Progenitor cell of endocrine pancreas (in vitro differentiated cells): Measurements from ENCODE around the gene PAPPA2. TPM values are rescaled to one million over a fixed set of nuclear protein-coding genes. Genes with fewer than 3 reads are reported as not detected.

Experiments used
- DNase-seq: peaks from one replicate; pipeline ENCODE4 v3.0.0; 2021; ENCODE audit warnings: low spot score; ENCODE audit not compliant: unreplicated experiment
- H3K27ac Mint-ChIP-seq: 2 replicates; pipeline ENCODE4 v1.8.0; 2021; ENCODE audit warnings: mild to moderate bottlenecking, moderate library complexity, mixed read lengths
- H3K27me3 Mint-ChIP-seq: 2 replicates; pipeline ENCODE4 v1.8.0; 2021; ENCODE audit warnings: mixed read lengths
- H3K36me3 Mint-ChIP-seq: 2 replicates; pipeline ENCODE4 v1.8.0; 2022; ENCODE audit warnings: mixed read lengths; ENCODE audit not compliant: insufficient read depth
- H3K4me1 Mint-ChIP-seq: 2 replicates; pipeline ENCODE4 v1.8.0; 2021; ENCODE audit warnings: low read depth, mixed read lengths
- H3K4me3 Mint-ChIP-seq: 2 replicates; pipeline ENCODE4 v1.8.0; 2021; ENCODE audit warnings: low read depth, mild to moderate bottlenecking, moderate library complexity, mixed read lengths
- H3K9me3 Mint-ChIP-seq: 2 replicates; pipeline ENCODE4 v1.8.0; 2021; ENCODE audit warnings: low read depth, mixed read lengths
- total RNA-seq: library from RNA; stranded (reverse); gene quantifications from 2 replicates; pipeline ENCODE4 v1.2.1, GENCODE V29; 2021
- TF ChIP-seq, protein P1 (sequence below): fragments of 200-600 bp; sonication (generic); IDR thresholded peaks from one replicate; pipeline ENCODE4 v1.5.0; 2021; ENCODE audit warnings: antibody characterized with exemption, mild to moderate bottlenecking; ENCODE audit not compliant: unreplicated experiment

PAPPA2 gene
- total RNA-seq, 1 donor from 2014 or later, result 4.1 TPM

DNA sequence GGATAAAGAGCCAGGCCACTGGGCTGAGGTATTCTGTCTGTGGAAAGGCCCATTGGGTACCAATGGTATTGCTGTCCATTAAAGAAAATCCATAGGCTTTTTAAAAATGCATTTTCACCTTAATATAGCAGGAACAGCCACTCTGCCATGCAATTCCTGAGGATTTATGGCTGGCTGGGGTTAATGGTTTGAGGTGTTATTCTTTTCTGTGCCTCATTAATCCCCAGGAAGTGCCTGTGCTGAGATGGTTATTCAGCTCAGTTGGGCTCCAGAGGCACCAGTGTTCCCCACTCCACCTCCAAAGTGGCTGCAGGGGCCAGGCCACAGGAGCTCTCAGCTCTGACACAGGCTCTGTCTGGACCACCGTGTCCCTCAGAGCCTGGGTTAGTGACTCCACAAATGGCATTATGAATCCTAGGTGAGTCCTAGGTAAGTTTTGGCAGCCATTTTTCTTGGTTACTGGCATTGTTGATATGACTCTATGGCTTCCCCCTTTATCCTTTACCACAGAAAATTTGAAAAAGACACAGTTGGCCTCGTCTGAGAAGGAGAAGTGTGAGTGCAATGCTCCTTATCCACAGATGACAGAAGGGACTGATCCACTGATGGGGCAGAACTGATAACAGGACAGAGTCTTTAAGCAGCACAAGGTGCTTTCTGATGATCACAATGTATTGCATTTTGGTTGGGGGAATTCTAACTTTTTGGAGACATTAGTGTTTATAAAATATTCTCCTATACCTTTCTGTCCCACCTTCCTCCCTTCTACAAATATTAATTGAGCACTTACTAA is 2.2 kb upstream of the PAPPA2 start:
- no peaks in the 10 kb centered on the region for H3K27me3 Mint-ChIP-seq
- no peak for DNase-seq
- H3K4me1 Mint-ChIP-seq, result no peaks in the 10 kb centered on the region
- no peaks in the 10 kb centered on the region for H3K36me3 Mint-ChIP-seq
- H3K4me3 Mint-ChIP-seq, result no peak overlapping the region
- TF ChIP-seq, protein P1, sequence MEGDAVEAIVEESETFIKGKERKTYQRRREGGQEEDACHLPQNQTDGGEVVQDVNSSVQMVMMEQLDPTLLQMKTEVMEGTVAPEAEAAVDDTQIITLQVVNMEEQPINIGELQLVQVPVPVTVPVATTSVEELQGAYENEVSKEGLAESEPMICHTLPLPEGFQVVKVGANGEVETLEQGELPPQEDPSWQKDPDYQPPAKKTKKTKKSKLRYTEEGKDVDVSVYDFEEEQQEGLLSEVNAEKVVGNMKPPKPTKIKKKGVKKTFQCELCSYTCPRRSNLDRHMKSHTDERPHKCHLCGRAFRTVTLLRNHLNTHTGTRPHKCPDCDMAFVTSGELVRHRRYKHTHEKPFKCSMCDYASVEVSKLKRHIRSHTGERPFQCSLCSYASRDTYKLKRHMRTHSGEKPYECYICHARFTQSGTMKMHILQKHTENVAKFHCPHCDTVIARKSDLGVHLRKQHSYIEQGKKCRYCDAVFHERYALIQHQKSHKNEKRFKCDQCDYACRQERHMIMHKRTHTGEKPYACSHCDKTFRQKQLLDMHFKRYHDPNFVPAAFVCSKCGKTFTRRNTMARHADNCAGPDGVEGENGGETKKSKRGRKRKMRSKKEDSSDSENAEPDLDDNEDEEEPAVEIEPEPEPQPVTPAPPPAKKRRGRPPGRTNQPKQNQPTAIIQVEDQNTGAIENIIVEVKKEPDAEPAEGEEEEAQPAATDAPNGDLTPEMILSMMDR, result no peak
- peaks cover 18% of the 10 kb centered on the region for H3K9me3 Mint-ChIP-seq
- no peak overlapping the region for H3K27ac Mint-ChIP-seq

DNA sequence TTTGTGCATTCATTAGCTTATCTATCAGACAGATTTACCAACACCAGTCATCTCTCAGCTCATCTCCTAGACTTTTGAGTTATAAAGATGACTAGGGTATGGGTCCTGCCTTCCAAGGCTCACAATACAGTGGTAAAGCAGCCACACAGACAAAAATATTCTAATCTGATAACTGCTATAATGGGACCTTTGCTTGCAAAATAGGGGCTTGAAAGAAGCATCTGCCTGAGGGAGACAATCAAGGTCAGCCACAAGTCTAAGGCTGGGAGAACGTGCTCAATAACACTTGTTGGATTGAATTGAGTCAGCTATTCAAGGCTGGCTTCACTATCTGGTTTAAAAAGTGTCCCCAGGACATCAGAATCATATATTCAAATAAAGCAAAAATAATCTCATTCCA is 1.4 kb upstream of the PAPPA2 start:
- Mint-ChIP-seq H3K9me3 (peaks cover 18% of the 10 kb centered on the region), H3K4me1 (no peaks in the 10 kb centered on the region), H3K27ac (no peak overlapping the region), H3K4me3 (no peak overlapping the region), H3K36me3 (no peaks in the 10 kb centered on the region), H3K27me3 (no peaks in the 10 kb centered on the region)
- DNase-seq, result no peak
- TF ChIP-seq, protein P1, result no peak

DNA sequence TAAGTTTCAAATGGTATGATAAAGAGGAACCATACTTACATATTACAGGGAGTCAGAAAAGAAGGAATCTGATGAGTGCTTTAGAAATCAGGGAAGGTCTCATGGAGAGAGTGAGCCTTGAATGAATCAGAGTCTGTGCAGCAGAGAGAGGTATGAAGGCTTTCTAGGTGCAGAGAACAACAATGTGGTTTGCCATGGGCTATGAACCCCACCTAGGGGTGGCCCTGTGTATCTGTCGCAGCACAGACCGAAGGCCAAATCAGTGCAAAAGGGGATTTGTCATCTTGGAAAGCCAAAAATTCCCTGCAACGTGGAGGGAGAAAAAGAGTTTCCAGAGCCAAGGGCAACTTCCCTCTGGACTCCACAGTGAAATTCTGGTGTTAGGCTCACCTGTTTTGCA is 3.5 kb downstream of the PAPPA2 start:
- TF ChIP-seq, protein P1, result peak; percentile 56
- no peaks in the 10 kb centered on the region for H3K36me3 Mint-ChIP-seq
- no peak for DNase-seq
- H3K4me1 Mint-ChIP-seq, result peaks cover 10% of the 10 kb centered on the region
- no peak overlapping the region for H3K4me3 Mint-ChIP-seq
- no peaks in the 10 kb centered on the region for H3K27me3 Mint-ChIP-seq
- no peak overlapping the region for H3K27ac Mint-ChIP-seq
- H3K9me3 Mint-ChIP-seq, result no peaks in the 10 kb centered on the region

DNA sequence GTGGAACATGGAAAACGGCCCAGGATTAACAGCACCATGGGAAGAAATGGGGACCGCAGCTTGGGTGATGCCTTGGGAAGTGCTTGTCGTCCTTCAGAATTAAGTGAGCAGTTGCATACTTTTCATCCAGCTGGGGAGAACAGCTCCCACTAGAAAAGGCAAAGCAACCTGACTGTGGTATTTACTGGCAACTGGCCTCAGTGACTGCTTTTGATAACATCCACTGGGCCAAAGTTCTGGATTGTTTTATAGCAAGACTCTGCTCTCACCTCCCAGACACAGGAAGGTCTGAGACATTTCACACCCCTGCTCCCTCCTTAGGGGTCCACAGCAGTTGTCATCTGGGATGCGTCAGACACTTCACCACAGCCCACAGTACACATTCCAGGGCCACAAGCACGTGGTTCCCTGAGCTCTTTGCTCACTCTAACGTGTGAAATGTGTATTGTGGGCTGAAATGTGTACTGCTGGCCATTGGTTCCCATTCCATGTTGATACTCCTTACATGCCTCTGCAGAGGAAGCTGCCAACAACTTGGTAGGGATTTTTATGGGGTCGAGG is 6.6 kb downstream of the PAPPA2 start:
- no peaks in the 10 kb centered on the region for H3K9me3 Mint-ChIP-seq
- no peak for DNase-seq
- H3K4me3 Mint-ChIP-seq, result no peak overlapping the region
- peaks cover 15% of the 10 kb centered on the region for H3K4me1 Mint-ChIP-seq
- no peak overlapping the region for H3K27ac Mint-ChIP-seq
- TF ChIP-seq, protein P1, result no peak
- no peaks in the 10 kb centered on the region for H3K27me3 Mint-ChIP-seq
- no peaks in the 10 kb centered on the region for H3K36me3 Mint-ChIP-seq

DNA sequence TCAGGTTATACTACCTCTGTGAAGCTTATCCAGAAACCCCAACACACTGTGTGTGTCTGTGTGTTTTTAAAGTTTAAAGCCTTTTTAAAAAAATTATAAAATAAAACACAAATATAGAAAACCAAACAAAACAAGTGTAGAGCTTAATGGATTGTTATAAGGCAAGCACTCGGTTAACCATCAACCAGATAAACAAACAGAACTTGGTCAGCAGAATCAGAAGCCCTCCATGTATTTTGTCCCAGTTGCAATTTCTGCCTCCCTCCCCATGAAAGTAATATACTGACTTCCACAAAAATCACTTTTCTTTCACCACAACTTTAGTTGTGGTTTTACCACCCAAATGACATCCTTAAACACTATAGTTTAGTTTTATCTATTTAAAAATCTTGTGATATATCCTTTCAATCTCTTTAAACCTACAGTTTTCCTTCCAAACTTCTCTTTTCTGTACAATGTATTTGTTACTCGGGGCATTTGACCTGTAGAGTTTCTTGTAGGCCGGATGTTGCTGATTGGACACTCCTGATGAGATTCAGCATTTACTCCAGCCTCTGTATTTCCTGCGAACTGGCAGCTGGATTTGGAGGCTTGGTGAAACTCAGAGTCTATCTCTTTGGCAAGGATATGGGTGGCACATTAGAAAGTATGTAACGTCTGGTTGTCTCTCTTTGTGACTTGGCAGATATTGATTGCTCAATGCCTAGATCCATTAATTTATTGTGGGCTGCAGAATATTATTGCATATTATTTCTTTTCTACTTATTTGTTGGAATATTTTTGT is 8.6 kb downstream of the PAPPA2 start:
- TF ChIP-seq, protein P1, result no peak
- Mint-ChIP-seq H3K9me3 (no peaks in the 10 kb centered on the region), H3K27ac (no peak overlapping the region), H3K4me1 (peaks cover 15% of the 10 kb centered on the region), H3K36me3 (no peaks in the 10 kb centered on the region), H3K4me3 (no peak overlapping the region), H3K27me3 (no peaks in the 10 kb centered on the region)
- no peak for DNase-seq
